GM19351 (cell line): ENCODE measurements around the gene NUDT16L1.
A peak's percentile ranks its signal among the peaks of the same experiment; 100 is the strongest.

Source experiments
- ATAC-seq: cut with Tn5 transposase; IDR thresholded peaks from one replicate; pipeline ENCODE4 v1.9.1; 2021; ENCODE audit warnings: mild to moderate bottlenecking, moderate library complexity; ENCODE audit not compliant: unreplicated experiment

NUDT16L1 gene

DNA sequence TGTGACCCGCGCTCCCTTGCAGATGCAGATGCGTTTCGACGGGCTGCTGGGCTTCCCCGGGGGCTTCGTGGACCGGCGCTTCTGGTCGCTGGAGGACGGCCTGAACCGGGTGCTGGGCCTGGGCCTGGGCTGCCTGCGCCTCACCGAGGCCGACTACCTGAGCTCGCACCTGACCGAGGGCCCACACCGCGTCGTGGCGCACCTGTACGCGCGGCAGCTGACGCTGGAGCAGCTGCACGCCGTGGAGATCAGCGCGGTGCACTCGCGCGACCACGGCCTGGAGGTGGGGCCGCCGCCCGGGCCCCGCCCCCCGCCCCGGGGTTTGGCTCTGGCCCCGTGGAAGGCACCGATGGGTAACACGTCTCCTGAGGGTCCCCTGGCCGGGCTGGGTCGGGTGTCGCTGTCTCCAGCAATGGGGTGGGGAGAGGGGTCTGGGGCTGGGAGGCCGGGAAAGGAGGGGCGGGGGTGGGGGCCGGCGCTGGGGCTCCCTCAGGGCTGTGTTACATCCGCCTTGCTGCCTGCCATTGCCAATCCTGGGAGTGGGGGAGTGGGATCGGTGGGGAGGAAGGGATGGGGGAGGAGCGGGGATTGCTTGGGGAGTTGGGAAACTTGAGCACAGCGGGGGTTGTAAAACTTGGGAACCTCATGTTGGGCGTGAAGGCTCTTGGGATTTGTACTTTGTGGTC, 737 bp downstream of the NUDT16L1 start:
- peak; percentile 17 for ATAC-seq

- no peak for ATAC-seq
Observed at GRCh38 chr16:4694642-4695451, 1.5 kb downstream of the NUDT16L1 start.

GRCh38 chr16:4695473-4696171, 2.3 kb downstream of the NUDT16L1 start:
- no peak for ATAC-seq

- ATAC-seq, result no peak
Observed at GRCh38 chr16:4696172-4696904, 3.0 kb downstream of the NUDT16L1 start.

DNA sequence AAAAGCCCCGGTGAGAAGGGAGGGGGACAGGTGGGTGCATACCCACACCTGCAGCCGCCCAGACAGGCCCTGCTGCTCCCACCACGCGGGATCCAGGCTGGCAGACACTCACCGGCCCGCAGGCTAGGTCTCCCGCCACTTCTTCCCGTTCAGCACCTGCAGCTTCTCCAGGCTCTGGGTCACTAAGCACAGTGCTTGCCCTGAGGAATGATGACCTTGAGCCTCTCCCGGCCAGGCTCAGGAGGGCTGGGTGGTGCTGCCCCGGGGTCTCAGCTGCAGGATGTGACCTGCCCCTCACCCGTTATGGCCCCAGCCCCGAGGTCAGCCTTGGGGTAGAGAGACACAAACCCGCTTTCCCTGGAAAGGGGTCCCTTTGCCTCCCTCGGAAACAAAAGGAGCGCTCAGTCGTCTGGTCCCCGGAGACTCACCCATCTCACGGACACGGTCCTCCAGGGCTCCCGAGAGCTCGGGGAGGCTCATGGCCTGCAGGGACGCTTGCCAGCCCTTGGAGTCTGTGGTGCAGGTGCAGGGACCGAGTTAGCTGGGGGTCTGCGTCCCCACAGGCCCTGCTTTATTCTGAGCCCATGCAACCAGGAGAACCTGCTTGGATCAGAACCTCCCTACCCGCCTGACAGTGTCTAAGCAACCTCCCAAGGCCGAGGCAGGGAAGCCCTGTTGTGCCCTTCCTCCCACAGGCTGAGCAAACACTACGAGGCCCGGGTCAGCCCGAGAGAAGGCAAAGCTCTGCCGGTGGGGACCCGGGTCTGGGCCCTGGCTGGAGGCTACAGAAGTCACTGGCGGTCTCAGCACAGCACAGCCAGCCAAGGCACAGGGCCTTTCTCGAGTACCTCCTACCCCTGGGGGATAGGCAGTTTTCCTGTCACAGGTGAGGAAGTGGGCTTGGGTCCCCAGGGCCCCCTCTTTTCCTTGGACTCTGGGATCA, 3.8 kb downstream of the NUDT16L1 start:
- no peak for ATAC-seq

DNA sequence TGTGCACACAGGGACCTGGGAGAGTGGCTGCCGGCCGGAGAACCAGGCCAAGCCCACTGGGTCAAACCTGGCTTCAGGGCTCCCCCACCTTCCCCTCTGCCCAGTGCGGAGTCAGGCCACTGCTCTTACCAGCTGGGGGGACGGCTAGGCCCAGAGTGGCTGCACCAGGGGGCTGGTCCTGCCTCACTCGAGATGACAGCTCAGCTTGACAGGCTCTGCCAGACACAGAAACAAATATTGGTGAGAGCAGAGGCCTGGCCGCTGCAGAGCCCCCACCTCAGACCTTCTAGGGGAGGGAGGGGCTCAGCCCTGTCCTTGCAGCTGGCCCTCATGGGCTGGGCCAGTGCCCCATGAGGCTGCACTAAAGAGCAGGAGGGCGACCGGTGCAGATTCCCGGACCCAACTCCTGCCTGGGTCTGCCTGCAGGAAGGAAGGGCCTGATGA, 4.5 kb downstream of the NUDT16L1 start:
- no peak for ATAC-seq

- ATAC-seq, result no peak
Observed at GRCh38 chr16:4698321-4699045, 5.1 kb downstream of the NUDT16L1 start.

GRCh38 chr16:4699046-4699556, 5.7 kb downstream of the NUDT16L1 start:
- ATAC-seq, result no peak

- ATAC-seq, result no peak
Observed at GRCh38 chr16:4700380-4700996, 7.1 kb downstream of the NUDT16L1 start.

DNA sequence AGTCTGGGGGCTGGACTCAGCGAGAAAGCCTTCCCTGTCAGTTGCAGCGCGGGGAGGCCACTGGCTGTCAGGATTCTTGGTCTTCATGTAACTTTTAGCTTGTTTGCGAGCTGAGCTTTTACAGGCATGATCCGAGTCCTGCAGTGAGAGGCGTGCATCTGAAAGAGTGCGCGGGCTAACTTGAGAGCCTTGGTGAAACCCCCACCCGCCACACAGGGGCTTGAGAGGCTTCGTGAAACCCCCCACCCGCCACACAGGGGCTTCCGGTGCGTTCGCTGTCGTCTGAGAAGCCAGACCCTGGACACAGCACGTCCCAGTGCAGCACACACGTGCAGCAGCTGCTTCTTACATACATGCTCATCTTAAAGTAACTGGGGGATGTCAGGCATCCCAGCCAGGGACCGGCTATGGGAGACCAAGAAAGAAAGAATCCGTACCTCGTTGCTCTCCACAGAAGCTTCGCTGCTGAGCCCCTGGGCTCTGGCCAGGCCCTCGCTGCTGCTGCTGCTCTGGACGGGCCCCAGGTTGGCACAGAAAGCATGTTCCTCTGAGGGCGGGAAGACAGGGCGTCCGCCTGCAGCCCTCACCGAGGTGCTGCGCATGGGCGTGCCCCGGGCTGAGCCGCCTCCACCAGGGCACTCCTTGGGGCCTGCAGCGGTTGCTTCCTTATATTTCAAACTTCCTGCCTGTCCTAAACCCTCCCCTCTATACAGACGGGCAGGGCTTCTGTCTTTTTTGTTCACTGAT, 7.8 kb downstream of the NUDT16L1 start:
- no peak for ATAC-seq

GRCh38 chr16:4701791-4702465, 8.6 kb downstream of the NUDT16L1 start:
- ATAC-seq, result no peak

- ATAC-seq, result no peak
Observed at GRCh38 chr16:4702466-4702808, 9.1 kb downstream of the NUDT16L1 start.

GRCh38 chr16:4703906-4704305, 10.5 kb downstream of the NUDT16L1 start:
- no peak for ATAC-seq

DNA sequence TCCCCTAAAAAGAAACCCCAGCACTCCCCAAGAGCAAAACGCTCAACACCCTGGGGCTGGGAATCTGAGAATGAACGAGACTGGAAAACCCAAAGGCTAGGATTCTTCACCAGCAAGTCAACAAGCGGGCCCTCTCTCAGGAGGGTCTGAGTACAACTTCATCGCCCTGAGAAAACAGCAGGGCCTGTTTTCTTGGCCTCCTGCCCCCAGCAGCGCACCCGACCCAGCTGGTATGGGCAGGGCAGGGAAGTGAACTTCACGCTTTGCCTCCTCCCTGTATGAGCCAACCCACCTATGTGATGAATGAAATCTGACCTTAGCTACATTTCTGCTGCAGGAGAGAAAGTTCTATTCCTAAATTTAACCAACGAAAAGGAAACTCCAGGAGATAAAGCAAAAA, 11.1 kb downstream of the NUDT16L1 start:
- no peak for ATAC-seq

GRCh38 chr16:4704913-4705312, 11.6 kb downstream of the NUDT16L1 start:
- ATAC-seq, result no peak

GRCh38 chr16:4706871-4707270, 13.5 kb downstream of the NUDT16L1 start:
- ATAC-seq, result no peak

DNA sequence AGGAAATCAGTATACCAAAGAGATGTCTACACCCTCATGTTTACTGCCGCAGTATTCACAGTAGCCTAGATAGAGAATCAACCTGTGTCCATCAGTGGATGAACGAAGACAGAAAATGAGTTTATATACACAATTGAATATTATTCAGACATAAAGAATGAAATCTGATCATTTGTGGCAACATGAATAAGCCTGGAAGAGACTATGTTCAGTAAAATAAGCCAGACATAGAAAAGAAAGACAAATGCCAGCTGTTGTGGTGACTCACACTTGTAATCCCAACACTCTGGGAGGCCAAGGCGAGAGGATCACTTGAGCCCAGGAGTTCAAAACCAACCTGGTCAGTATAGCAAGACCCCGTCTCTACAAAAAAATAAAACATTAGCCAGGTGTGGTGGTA, 16.1 kb downstream of the NUDT16L1 start:
- no peak for ATAC-seq
